ENCODE data around the gene CFL1.
"Not testable (repeated sequence)": the region's sequence is repeated elsewhere in the genome, so short reads cannot be mapped to it uniquely, and the experiment has no call there.

CFL1 gene

GRCh38 chr11:65850217-65851082 is 7.5 kb downstream of the CFL1 start:
- Mint-ChIP-seq H3K27me3 (no peaks in the 10 kb centered on the region), H3K4me3 (no peak overlapping the region), H3K9me3 (peaks cover 4% of the 10 kb centered on the region), H3K27ac (no peak overlapping the region), H3K4me1 (peaks cover 11% of the 10 kb centered on the region), H3K36me3 (ENCODE audit: low read depth) (peaks cover 37% of the 10 kb centered on the region)
- ATAC-seq = no peak
- no peak for DNase-seq

GRCh38 chr11:65849771-65850216 is 8.2 kb downstream of the CFL1 start:
- no peaks in the 10 kb centered on the region for H3K27me3 Mint-ChIP-seq
- peaks cover 4% of the 10 kb centered on the region for H3K9me3 Mint-ChIP-seq
- DNase-seq = no peak
- H3K4me1 Mint-ChIP-seq = peaks cover 7% of the 10 kb centered on the region
- no peak overlapping the region for H3K27ac Mint-ChIP-seq
- no peak overlapping the region for H3K4me3 Mint-ChIP-seq
- H3K36me3 Mint-ChIP-seq (ENCODE audit: low read depth) = peaks cover 32% of the 10 kb centered on the region
- ATAC-seq = no peak

GRCh38 chr11:65849366-65849765 is 8.6 kb downstream of the CFL1 start:
- H3K27ac Mint-ChIP-seq = no peak overlapping the region

GRCh38 chr11:65848693-65849092 is 9.3 kb downstream of the CFL1 start:
- not testable (repeated sequence) for H3K27me3 Mint-ChIP-seq, H3K4me3 Mint-ChIP-seq, ATAC-seq, DNase-seq, H3K27ac Mint-ChIP-seq, H3K4me1 Mint-ChIP-seq, H3K9me3 Mint-ChIP-seq
- peaks cover 21% of the 10 kb centered on the region for H3K36me3 Mint-ChIP-seq (ENCODE audit: low read depth)

More at GRCh38 chr11:65849366-65849765, 8.6 kb downstream of the CFL1 start:
- DNase-seq (no peak), ATAC-seq (no peak)
- H3K27me3 Mint-ChIP-seq = no peaks in the 10 kb centered on the region
- peaks cover 3% of the 10 kb centered on the region for H3K4me1 Mint-ChIP-seq
- H3K36me3 Mint-ChIP-seq (ENCODE audit: low read depth) = peaks cover 27% of the 10 kb centered on the region
- H3K4me3 Mint-ChIP-seq = no peak overlapping the region
- H3K9me3 Mint-ChIP-seq = peaks cover 4% of the 10 kb centered on the region

GRCh38 chr11:65847746-65848145 is 10.2 kb downstream of the CFL1 start:
- Mint-ChIP-seq H3K4me3 (no peak overlapping the region), H3K27ac (no peak overlapping the region), H3K27me3 (no peaks in the 10 kb centered on the region), H3K4me1 (no peaks in the 10 kb centered on the region), H3K36me3 (ENCODE audit: low read depth) (peaks cover 13% of the 10 kb centered on the region), H3K9me3 (peaks cover 4% of the 10 kb centered on the region)
- ATAC-seq (no peak), DNase-seq (no peak)

GRCh38 chr11:65844231-65844872 is 13.6 kb downstream of the CFL1 start:
- H3K27ac Mint-ChIP-seq = no peak overlapping the region
- no peaks in the 10 kb centered on the region for H3K4me1 Mint-ChIP-seq
- H3K4me3 Mint-ChIP-seq = no peak overlapping the region
- DNase-seq (no peak), ATAC-seq (no peak)
- no peaks in the 10 kb centered on the region for H3K27me3 Mint-ChIP-seq
- no peaks in the 10 kb centered on the region for H3K9me3 Mint-ChIP-seq
- H3K36me3 Mint-ChIP-seq (ENCODE audit: low read depth) = no peaks in the 10 kb centered on the region

GRCh38 chr11:65843811-65844210 is 14.2 kb downstream of the CFL1 start:
- DNase-seq = no peak
- H3K9me3 Mint-ChIP-seq = no peaks in the 10 kb centered on the region
- H3K4me1 Mint-ChIP-seq = no peaks in the 10 kb centered on the region
- H3K27ac Mint-ChIP-seq = no peak overlapping the region
- ATAC-seq = no peak
- H3K27me3 Mint-ChIP-seq = no peaks in the 10 kb centered on the region
- no peak overlapping the region for H3K4me3 Mint-ChIP-seq
- H3K36me3 Mint-ChIP-seq (ENCODE audit: low read depth) = no peaks in the 10 kb centered on the region

DNA sequence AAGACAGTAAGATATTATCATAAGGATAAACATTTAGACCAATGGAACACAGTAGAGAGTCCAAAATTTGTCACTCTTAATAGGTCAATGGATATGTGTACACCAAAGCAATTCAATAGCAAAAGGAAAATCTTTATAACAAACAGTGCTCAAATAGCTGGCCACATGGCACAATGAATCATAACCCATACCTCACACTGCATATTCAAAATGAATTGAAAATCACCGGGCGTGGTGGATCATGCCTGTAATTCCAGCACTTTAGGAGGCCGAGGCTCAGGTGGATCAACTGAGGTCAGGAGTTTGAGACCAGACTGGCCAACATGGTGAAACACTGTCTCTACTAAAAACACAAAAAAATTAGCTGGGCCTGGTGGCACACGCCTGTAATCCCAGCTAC is 15.8 kb downstream of the CFL1 start:
- Mint-ChIP-seq H3K27ac (no peak overlapping the region), H3K36me3 (ENCODE audit: low read depth) (no peaks in the 10 kb centered on the region), H3K4me3 (no peak overlapping the region), H3K4me1 (no peaks in the 10 kb centered on the region), H3K9me3 (no peaks in the 10 kb centered on the region), H3K27me3 (no peaks in the 10 kb centered on the region)
- DNase-seq = no peak
- no peak for ATAC-seq

DNA sequence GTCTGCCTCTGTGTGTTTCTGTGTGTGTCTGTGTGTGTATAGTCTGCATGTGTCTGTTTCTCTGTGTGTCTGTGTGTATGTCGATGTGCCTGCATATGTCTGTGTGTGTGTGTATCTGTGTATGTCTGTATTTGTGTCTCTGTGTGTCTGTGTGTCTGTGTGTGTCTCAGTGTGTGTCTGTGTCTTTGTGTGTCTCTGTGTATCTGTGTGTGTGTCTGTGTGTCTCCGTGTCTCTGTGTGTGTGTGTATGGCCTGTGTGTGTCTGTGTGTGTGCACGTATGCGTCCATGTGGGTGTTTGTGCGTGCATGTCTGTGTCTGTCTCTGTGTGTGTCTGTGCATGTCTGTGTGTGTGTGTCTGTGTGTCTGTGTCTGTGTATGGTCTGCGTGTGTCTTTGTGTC is 23.8 kb downstream of the CFL1 start:
- peaks cover 3% of the 10 kb centered on the region for H3K36me3 Mint-ChIP-seq (ENCODE audit: low read depth)
- H3K4me3 Mint-ChIP-seq = no peak overlapping the region
- no peak for ATAC-seq
- H3K4me1 Mint-ChIP-seq = peaks cover 22% of the 10 kb centered on the region
- H3K9me3 Mint-ChIP-seq = no peaks in the 10 kb centered on the region
- no peak for DNase-seq
- H3K27ac Mint-ChIP-seq = no peak overlapping the region
- H3K27me3 Mint-ChIP-seq = peaks cover 2% of the 10 kb centered on the region

DNA sequence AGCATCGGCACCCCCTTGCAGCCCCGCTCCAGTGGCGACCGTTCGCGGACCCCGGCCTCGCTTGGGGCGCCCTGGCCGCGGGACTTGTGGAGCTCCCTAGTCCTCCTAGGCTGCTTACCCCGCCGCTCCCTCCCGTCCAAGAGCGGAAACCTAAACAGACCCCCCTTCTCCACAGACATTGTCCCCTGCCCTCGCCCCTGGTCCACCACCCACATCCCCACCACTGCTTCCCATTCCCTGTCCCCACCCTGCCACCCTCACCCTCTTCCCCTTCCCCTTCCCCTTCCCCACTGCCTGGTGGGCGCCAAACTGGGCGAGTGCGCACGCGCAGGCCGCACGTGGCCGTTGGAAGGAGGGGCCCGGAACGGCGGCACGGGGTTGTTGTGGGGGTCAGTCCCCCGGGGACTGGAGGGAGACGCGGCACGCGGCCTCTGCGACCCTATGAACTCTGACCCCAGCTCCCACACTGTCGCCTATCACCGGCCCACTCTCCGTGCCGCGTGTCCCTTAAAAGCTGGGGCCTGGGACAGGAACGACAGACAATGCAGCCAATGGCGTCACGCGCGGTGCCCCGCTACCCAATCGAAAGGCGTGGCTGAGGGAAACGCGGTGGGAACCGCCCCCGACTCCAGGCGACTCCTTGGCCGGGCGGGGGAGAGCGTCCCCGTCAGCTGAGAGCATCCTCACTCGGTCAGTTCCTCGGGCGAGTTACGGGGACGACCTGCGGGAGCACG is 24.5 kb downstream of the CFL1 start, which contains the start of gene SNX32:
SNX32 (plus strand) TSS at position 667 of the 734 bp plus-strand sequence. CDS start 103 bp downstream, outside the sequence.
- Mint-ChIP-seq H3K27ac (no peak within 1 kb of the TSS), H3K4me3 (no peak within 1 kb of the TSS)

DNA sequence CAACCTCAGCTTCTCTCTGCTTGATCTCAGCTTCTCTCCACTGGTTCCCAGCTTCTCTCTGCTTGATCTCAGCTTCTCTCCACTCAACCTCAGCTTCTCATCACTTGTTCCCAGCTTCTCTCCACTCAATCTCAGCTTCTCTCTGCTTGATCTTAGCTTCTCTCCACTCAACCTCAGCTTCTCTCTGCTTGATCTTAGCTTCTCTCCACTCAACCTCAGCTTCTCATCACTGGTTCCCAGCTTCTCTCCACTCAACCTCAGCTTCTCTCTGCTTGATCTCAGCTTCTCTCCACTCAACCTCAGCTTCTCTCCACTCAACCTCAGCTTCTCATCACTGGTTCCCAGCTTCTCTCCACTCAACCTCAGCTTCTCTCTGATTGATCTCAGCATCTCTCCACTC is 25.7 kb downstream of the CFL1 start:
- H3K36me3 Mint-ChIP-seq (ENCODE audit: low read depth); H3K27me3 Mint-ChIP-seq; H3K4me3 Mint-ChIP-seq; ATAC-seq; DNase-seq; H3K9me3 Mint-ChIP-seq: not testable (repeated sequence)
- H3K27ac Mint-ChIP-seq = peak overlapping the region; percentile 70
- peaks cover 34% of the 10 kb centered on the region for H3K4me1 Mint-ChIP-seq

More for the DNA sequence above, 24.5 kb downstream of the CFL1 start, which contains the start of gene SNX32:
- H3K4me1 Mint-ChIP-seq = peaks cover 24% of the 10 kb centered on the region
- DNase-seq (peak; percentile 95), ATAC-seq (peak; percentile 99)
- H3K9me3 Mint-ChIP-seq = no peaks in the 10 kb centered on the region
- H3K36me3 Mint-ChIP-seq (ENCODE audit: low read depth) = peaks cover 3% of the 10 kb centered on the region
- H3K27me3 Mint-ChIP-seq = peaks cover 3% of the 10 kb centered on the region

DNA sequence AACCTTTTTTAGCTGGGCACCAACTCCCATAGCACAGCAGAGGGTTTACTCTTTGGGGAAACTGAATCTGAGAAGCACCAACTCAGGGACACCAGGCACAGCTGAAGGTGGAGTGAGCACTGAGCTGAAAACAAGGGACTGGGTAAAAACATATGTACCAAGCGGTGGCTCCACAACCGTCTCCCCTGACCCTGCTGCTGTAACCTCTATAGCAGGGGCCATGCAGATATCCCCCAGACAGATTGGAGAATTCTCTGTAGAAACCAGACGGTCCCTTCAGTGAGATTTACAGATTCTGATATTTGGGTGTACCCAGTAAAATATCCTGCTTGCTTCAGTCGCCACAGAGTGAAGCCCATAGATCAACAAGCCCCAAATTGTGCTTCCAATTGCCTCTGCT is 28.5 kb downstream of the CFL1 start:
- peaks cover 3% of the 10 kb centered on the region for H3K36me3 Mint-ChIP-seq (ENCODE audit: low read depth)
- no peaks in the 10 kb centered on the region for H3K9me3 Mint-ChIP-seq
- H3K4me3 Mint-ChIP-seq = no peak overlapping the region
- no peak for DNase-seq
- peaks cover 3% of the 10 kb centered on the region for H3K27me3 Mint-ChIP-seq
- no peak overlapping the region for H3K27ac Mint-ChIP-seq
- no peak for ATAC-seq
- peaks cover 34% of the 10 kb centered on the region for H3K4me1 Mint-ChIP-seq

DNA sequence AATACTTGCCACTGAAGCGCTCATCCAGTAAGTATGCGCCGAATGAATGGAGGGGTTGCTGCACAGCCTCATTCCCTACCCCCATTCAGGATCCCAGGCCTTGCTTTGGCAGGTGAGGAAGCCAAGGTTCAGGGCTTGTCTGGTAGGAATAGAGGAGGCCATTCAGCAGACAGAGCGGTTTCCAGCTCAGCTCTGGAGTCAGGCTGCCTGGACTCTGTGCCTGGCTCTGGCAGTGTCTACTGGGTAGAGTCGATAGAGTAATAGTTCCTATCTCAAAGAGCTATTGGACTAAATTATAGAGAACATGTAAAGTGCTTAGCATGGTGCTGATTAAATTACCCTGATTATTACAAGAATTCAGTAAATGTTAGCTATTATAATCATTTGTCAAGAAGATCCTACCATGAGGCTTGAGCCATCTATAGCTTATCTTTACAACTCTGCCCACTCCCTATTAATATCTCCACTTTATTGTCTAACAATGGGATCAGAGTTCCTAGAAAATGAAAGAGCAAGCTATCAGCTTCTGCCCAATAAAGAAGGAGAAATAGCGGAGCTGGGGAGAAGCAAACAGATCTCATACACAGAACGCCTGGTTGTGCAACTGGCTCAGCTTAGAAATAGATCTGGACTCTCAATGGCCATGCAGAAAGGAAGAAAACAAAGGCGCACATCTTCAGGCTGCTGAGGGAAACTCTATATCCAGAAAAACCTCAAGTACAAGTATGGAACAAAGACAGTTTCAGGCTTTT is 30.8 kb downstream of the CFL1 start:
- Mint-ChIP-seq H3K36me3 (ENCODE audit: low read depth) (no peaks in the 10 kb centered on the region), H3K9me3 (no peaks in the 10 kb centered on the region), H3K27me3 (peaks cover 3% of the 10 kb centered on the region), H3K4me3 (no peak overlapping the region), H3K27ac (no peak overlapping the region), H3K4me1 (peaks cover 24% of the 10 kb centered on the region)
- no peak for DNase-seq
- no peak for ATAC-seq
